ENCODE measurements around the gene NEURL1. TPM values are rescaled to one million over a fixed set of nuclear protein-coding genes. Genes with fewer than 3 reads are reported as not detected.

The NEURL1 gene
- total RNA-seq, 2 donors from 2014 or later, result 0.50 to 1.1 TPM

DNA sequence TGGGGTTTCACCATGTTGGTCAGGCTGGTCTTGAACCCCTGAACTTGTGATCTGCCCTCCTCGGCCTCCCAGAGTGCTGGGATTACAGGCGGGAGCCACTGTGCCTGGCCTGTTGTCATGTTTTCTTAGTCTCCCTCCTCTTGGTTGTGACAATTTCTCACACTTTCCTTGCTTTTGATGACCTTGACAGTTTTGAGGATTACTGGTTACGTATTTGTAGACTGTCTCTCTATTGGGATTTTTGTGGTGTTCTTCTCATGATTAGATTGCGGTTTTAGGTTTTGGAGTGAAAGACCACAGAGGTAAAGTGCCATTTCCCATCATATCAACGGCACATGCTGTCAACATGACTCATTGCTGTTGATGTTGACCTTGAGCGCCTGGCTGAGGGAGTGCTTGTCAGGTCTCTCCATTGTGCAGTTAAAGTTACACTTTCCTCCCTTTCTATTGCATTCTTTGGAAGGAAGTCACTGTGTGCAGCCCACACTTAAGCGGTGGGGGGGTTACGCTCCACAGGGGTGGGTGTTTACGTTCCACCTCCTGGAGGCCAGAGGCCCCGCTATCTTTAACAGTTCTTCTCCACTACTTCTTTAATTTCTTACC lies 10.8 kb downstream of the NEURL1 start:
- Mint-ChIP-seq H3K36me3 (ENCODE audit: low read depth) (peaks cover 4% of the 10 kb centered on the region), H3K27me3 (peaks cover 45% of the 10 kb centered on the region), H3K4me1 (peaks cover 19% of the 10 kb centered on the region), H3K4me3 (no peak overlapping the region), H3K27ac (peak overlapping the region; percentile 14)
- DNase-seq (no peak), ATAC-seq (peak; percentile 91)
- no peaks in the 10 kb centered on the region for H3K9me3 ChIP-seq (ENCODE audit: control insufficient read depth, low read length, poor library complexity, severe bottlenecking)

DNA sequence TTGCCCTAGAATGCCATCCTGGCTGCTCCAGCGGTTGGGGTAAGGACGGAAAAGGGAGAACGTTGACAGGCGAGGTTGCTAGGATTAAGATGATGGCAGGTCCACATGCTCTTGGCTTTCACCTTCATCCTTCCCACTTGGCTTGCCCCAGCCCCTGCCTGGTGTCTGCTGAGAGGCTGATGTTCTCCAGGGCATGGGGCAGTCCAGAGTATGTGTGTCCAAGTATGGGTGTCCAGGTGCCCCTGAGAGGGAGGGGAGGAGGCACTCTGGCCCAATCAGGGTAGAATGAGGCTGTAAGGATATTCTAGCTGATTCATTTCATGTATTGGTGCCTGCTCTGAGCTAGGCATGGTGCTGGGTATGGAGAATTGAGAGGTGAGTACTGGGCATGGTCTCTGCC lies 12.6 kb downstream of the NEURL1 start:
- Mint-ChIP-seq H3K36me3 (ENCODE audit: low read depth) (peaks cover 2% of the 10 kb centered on the region), H3K4me1 (peaks cover 13% of the 10 kb centered on the region), H3K4me3 (no peak overlapping the region), H3K27ac (no peak overlapping the region), H3K27me3 (peaks cover 32% of the 10 kb centered on the region)
- DNase-seq (no peak), ATAC-seq (no peak)
- no peaks in the 10 kb centered on the region for H3K9me3 ChIP-seq (ENCODE audit: control insufficient read depth, low read length, poor library complexity, severe bottlenecking)

DNA sequence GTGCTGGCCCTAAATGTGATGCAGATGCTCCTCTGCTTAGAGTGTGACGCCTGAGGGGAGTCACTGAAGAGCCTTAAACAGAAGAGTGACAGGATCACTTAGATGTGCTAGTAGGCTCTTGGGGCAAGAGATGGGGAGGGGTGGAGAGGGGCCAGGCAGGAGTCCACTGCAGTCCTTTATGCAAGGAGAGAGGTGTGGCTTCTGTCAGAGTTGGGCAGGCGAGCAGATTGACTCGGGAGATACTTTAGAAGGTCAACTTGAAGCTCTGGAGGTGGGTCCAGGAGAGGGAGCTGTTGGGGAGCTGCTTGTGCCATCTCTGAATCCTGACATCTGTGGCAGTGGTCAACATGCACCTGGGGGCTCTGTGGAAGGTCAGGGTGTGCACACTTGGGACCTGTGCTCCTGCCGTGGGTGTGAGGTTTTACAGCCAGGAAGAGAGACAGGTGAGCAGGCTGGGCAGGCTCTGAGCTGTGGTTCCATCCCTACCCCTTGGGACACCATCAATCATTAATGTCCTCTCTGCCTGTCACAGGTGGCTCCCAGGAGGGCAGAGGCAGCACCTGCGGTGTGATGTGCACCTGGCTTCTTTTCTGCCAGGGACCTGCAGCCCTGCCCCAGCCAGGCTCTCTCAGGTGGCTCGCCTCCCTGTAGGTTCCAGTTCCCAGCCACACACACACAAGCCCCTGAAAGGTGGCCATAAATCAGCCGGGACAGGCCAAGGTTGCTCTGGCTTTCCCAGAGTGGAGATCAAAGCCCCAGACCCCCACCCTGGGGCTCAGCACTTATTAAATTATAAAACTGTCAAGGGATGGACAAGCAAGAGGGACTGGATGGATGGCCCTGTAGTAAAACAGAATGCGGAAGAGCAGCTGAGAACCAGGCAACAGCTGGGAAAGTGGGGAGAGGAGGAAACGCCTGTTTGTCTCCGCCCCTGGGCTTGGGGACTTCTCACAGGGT lies 14.0 kb downstream of the NEURL1 start:
- H3K4me3 Mint-ChIP-seq, result no peak overlapping the region
- H3K27me3 Mint-ChIP-seq, result peaks cover 34% of the 10 kb centered on the region
- ATAC-seq (no peak), DNase-seq (no peak)
- peaks cover 15% of the 10 kb centered on the region for H3K4me1 Mint-ChIP-seq
- peaks cover 3% of the 10 kb centered on the region for H3K36me3 Mint-ChIP-seq (ENCODE audit: low read depth)
- no peaks in the 10 kb centered on the region for H3K9me3 ChIP-seq (ENCODE audit: control insufficient read depth, low read length, poor library complexity, severe bottlenecking)
- H3K27ac Mint-ChIP-seq, result peak overlapping the region; percentile 75

DNA sequence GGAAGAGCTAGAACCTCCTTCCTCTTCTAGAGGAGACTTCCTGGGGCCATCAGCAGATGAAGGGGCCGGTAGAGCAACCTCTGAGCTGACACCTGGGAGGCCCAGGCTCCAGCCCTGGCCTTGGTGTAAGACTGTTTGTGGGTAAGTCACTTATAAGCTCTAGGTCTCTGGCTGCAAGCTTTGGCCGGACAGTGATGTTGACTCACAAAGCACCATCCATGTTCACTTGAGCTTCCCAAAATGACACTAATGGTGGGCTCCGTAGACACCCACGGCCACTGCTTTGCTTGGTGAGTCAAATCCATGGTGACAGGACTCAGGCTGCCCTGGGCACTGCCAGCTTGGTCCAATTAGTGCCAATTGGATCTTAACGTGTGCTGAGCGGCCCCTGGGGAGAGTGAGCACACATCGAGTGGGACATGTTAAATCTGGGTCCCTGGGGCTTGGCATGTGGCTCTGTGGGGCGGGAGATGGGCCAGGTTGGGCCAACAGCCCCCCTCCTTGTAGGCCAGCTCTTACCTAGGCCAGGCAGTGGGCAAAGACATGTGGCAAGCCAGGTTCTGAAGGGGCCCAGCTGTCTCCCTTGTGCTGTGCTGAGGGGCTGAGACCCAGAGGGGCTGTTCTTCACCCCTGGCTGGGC lies 16.7 kb downstream of the NEURL1 start:
- Mint-ChIP-seq H3K4me1 (peaks cover 4% of the 10 kb centered on the region), H3K36me3 (ENCODE audit: low read depth) (peaks cover 2% of the 10 kb centered on the region), H3K4me3 (no peak overlapping the region), H3K27me3 (peaks cover 24% of the 10 kb centered on the region), H3K27ac (no peak overlapping the region)
- no peak for DNase-seq
- no peaks in the 10 kb centered on the region for H3K9me3 ChIP-seq (ENCODE audit: control insufficient read depth, low read length, poor library complexity, severe bottlenecking)
- no peak for ATAC-seq

DNA sequence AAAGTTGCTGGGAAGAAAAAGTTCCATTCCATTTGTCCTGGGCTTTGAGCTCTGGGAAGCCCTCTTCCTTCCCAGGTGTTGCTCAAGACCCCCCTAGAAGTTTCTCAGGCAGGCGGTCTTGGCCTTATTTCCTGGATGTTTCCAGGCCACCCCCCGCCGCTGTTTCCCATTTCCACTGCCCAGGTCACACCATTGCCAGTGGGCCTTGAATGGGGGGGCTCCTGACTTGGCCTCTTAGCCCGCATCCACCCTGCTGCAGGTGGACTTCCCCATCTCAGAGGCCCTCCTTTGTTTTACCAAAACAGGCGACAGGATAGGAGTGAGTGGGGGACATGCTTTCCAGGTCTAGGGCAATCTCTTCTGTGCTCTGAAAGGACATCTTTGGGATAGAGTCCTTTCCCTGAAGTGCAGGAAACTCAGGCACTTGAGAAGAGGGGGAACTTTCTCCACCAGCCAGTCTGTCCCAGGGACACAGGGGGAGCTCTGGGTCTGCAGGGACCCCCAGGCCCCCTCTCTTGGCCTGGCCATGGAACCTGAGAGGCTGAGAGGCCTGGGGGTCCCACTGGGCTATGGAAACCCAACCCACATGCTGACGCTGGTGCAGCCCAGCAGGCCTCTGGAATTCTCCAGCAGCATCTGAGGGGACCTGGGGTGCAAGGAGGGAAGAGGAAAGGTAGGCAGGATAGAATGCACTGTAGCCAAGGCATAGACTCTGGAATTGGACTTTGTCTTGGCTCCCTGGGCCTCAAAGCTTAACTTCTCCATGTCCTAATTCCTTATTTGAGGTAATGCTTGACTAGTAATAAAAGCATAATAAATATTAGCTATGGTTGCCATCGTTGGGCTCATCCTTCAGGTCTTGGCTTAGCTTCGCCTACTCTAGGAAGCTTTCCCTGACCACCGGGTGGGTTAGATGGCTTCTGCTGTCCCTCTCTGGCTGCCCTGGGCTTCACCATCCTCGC lies 17.6 kb downstream of the NEURL1 start:
- H3K4me1 Mint-ChIP-seq, result peaks cover 9% of the 10 kb centered on the region
- H3K9me3 ChIP-seq (ENCODE audit: control insufficient read depth, low read length, poor library complexity, severe bottlenecking), result no peaks in the 10 kb centered on the region
- H3K4me3 Mint-ChIP-seq, result no peak overlapping the region
- no peak overlapping the region for H3K27ac Mint-ChIP-seq
- DNase-seq, result no peak
- H3K36me3 Mint-ChIP-seq (ENCODE audit: low read depth), result peaks cover 2% of the 10 kb centered on the region
- no peak for ATAC-seq
- H3K27me3 Mint-ChIP-seq, result peaks cover 24% of the 10 kb centered on the region

DNA sequence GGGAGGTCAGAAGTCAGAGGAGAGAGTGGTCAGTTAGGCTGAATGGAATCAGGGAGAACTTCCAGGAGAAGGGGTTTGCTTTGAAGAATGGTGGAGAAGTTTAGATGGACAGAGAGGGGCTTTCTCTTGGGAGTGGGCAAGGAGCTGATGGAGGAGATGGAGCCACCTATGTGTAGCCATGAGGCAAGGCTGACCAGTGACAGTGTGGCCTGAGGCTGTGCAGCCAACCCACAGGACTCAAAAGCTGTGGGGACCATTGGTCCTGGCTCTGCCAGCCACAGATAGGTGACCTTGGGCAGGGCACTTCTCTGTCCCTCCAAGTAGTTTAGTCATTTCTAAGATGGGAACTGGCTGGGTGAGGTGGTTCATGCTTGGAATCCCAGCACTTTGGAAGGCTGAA lies 18.7 kb downstream of the NEURL1 start:
- no peak overlapping the region for H3K4me3 Mint-ChIP-seq
- H3K9me3 ChIP-seq (ENCODE audit: control insufficient read depth, low read length, poor library complexity, severe bottlenecking), result no peaks in the 10 kb centered on the region
- H3K27ac Mint-ChIP-seq, result no peak overlapping the region
- H3K36me3 Mint-ChIP-seq (ENCODE audit: low read depth), result peaks cover 2% of the 10 kb centered on the region
- no peak for DNase-seq
- no peak for ATAC-seq
- peaks cover 8% of the 10 kb centered on the region for H3K4me1 Mint-ChIP-seq
- peaks cover 18% of the 10 kb centered on the region for H3K27me3 Mint-ChIP-seq

DNA sequence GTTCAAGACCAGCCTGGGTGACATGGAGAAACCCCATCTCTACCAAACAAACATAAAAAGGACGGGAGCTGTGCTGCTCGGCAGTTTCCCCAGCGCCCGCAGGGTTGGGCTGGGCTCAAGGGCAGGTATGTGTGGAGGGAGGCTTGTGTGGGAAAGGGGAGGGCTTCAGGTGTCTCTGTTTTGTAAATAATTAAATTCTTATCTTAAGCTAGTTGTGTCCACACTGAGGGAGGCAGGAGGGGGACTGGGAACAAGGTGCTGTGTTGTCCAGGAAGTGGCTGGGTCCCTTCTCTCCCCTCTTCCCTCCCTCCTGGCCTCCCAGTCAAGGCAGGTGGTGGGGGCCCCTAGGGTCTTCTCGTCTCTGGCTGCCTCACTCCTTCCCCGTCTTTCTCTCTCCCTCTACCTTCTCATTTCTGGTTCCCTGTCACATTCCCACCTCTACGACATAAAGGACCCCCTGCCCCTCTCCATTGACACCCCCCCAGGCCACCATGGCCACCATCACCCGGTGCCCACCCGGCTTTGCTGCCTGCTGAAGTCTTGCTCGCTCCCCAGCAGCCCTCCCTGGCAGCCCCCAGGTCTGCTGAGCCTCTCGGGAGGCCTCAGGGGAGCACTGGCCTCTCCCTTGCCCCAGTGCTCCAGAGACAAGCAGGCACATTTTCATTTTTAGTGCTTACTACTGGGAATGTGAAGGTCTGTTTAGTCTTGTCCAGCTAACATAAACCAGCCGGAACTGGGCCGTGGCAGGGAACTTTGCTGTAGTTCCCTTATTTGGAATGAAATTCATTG lies 19.3 kb downstream of the NEURL1 start:
- Mint-ChIP-seq H3K27me3 (peaks cover 14% of the 10 kb centered on the region), H3K27ac (no peak overlapping the region), H3K4me1 (peaks cover 8% of the 10 kb centered on the region), H3K4me3 (no peak overlapping the region), H3K36me3 (ENCODE audit: low read depth) (peaks cover 2% of the 10 kb centered on the region)
- no peak for DNase-seq
- ATAC-seq, result no peak
- no peaks in the 10 kb centered on the region for H3K9me3 ChIP-seq (ENCODE audit: control insufficient read depth, low read length, poor library complexity, severe bottlenecking)

DNA sequence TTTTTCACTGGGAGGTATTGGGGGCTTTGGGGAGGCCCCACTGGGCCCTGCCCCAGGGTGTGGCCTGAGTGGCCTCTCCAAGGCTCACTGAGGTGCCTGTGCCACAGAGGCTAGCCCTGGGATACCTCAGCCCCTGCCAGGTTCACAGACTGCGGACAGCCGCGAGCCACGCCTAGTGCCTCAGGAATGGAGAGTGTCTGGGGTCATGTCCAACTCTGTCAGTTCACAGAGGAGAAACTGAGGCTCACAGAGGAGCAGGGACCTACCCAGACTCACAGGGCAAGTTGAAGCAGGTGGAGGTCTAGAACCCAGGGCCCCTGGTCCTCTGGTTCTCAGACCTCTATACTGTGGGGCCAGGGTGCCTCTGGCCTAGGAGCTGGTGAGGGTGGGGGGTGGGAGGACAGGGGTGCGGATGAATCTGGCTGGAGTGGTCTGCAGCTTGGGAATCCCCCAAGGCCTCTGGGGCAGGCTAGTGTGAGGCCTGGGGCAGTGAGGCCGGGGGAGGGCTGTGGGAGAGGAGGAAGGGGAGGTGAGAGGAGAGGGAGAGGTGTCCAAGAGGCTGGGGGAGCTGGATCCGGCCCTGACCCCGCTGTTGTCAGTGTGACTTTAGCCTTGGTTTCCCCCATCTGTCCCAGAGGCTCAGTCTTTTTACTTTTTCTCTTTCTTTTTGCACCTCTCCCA lies 20.0 kb downstream of the NEURL1 start:
- Mint-ChIP-seq H3K36me3 (ENCODE audit: low read depth) (peaks cover 2% of the 10 kb centered on the region), H3K4me3 (no peak overlapping the region), H3K4me1 (peaks cover 8% of the 10 kb centered on the region), H3K27ac (no peak overlapping the region), H3K27me3 (peaks cover 13% of the 10 kb centered on the region)
- DNase-seq (no peak), ATAC-seq (no peak)
- no peaks in the 10 kb centered on the region for H3K9me3 ChIP-seq (ENCODE audit: control insufficient read depth, low read length, poor library complexity, severe bottlenecking)

DNA sequence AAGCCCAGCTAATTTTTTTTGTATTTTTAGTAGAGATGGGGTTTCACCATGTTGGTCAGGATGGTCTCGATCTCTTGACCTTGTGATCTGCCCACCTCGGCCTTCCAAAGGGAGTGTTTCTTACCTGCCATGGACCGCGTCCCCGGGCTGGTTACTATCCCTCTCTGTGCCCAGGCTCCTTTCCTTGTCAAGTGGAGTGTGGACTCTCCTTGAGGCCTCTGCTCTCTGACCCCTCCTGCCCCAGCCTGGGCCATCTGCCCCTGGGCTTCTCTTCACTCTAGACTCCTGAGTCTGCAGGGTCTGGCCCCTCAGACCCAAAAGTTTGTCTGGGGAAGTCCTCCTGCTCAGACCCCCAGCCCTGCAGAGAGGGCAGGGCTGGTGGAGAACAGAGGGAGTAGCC lies 20.7 kb downstream of the NEURL1 start:
- DNase-seq, result no peak
- no peak for ATAC-seq
- Mint-ChIP-seq H3K27me3 (peaks cover 13% of the 10 kb centered on the region), H3K27ac (no peak overlapping the region), H3K4me1 (peaks cover 8% of the 10 kb centered on the region), H3K4me3 (no peak overlapping the region), H3K36me3 (ENCODE audit: low read depth) (peaks cover 2% of the 10 kb centered on the region)
- no peaks in the 10 kb centered on the region for H3K9me3 ChIP-seq (ENCODE audit: control insufficient read depth, low read length, poor library complexity, severe bottlenecking)

DNA sequence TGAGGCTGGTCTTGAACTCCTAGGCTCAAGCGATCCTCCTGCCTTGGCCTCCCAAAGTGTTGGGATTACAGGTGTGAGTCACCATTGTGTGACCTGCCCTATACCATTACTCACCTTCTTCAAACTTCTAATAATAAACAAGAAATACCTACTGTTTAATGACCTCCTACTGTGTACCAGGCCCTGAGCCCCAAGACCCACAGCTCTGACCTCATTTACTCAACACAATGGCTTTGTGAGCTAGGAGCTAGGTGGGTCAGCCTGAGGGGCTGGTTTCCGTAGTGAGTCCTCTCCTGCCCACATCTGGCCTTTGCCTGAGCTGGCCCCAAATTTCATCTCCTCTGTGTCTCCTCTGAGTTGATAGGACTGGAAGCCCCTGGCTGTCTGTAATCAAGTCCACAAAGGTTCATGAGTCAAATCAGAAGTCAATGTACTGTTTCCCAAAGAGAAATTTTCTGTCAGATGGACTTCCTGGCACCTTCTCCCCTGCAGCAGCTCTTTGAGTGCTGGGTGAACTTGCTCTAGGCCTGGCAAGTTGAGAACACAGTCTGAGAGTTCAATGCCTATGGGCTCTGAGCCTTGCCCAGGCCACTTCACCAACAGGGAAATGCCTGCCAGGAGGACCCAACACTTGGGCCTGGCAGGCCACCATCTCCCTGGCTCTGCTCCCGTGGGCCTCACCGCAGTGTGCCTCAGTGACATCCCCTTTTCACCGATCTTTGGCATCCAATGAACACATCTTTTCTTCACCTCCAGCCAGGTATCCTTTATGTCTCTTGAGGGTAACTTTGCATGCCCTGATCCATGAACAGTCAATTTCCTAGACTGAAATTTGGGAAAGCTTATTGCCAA lies 24.0 kb downstream of the NEURL1 start:
- Mint-ChIP-seq H3K27ac (no peak overlapping the region), H3K4me1 (peaks cover 5% of the 10 kb centered on the region), H3K36me3 (ENCODE audit: low read depth) (peaks cover 5% of the 10 kb centered on the region), H3K4me3 (no peak overlapping the region), H3K27me3 (peaks cover 14% of the 10 kb centered on the region)
- H3K9me3 ChIP-seq (ENCODE audit: control insufficient read depth, low read length, poor library complexity, severe bottlenecking), result no peaks in the 10 kb centered on the region
- ATAC-seq, result no peak
- no peak for DNase-seq

DNA sequence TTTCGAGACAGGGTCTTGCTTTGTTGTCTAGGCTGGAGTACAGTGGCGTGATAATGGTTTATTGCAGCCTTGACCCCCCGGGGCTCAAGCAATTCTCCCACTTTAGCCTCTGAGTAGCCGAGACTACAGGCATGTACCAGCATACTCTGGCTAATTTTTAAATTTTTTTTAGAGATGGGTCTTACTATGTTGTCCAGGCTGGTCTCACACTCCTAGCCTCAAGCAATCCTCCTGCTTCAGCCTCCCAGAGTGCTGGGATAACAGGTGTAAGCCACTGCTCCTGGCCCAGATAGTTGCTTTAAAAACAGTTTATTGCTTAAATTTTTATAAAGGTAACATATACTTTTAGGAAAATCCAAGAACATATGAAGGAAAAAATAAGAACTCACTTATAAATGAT lies 26.3 kb downstream of the NEURL1 start:
- no peak for DNase-seq
- Mint-ChIP-seq H3K36me3 (ENCODE audit: low read depth) (peaks cover 7% of the 10 kb centered on the region), H3K27ac (no peak overlapping the region), H3K27me3 (peaks cover 14% of the 10 kb centered on the region), H3K4me3 (no peak overlapping the region), H3K4me1 (peaks cover 5% of the 10 kb centered on the region)
- ATAC-seq, result no peak
- H3K9me3 ChIP-seq (ENCODE audit: control insufficient read depth, low read length, poor library complexity, severe bottlenecking), result no peaks in the 10 kb centered on the region
